GM23338 (cell line): ENCODE measurements around the gene SORL1.

Experiments
- ETS1 ChIP-seq: IDR thresholded peaks from 2 replicates; pipeline ENCODE4 v1.6.1; 2016; ENCODE audit warnings: antibody characterized with exemption
- EZH2 ChIP-seq: fragments of 200-600 bp; sonication (generic); IDR thresholded peaks from one replicate; pipeline ENCODE4 v1.8.0; 2017; ENCODE audit warnings: antibody characterized with exemption, mild to moderate bottlenecking, low read depth; ENCODE audit not compliant: unreplicated experiment
- POLR2AphosphoS5 ChIP-seq: IDR thresholded peaks from 2 replicates; pipeline ENCODE4 v1.6.1; 2016; ENCODE audit warnings: antibody characterized with exemption, low read depth
- TF ChIP-seq, protein P1 (sequence below), 2 experiments: fragments of 200-600 bp in 1 of 2; sonication (generic) in 1 of 2; conservative IDR thresholded peaks; 2 replicates each; pipeline versions ENCODE4 v1.5.1 to v1.6.1; 2016 to 2017; ENCODE audit warnings: antibody characterized with exemption in 2 of 2, low read depth in 2 of 2, mild to moderate bottlenecking in 2 of 2, moderate library complexity in 1 of 2
- TF ChIP-seq, protein P2 (sequence below): IDR thresholded peaks from one replicate; pipeline ENCODE4 v1.6.1; 2018; ENCODE audit warnings: antibody characterized with exemption; ENCODE audit not compliant: unreplicated experiment

DNA sequence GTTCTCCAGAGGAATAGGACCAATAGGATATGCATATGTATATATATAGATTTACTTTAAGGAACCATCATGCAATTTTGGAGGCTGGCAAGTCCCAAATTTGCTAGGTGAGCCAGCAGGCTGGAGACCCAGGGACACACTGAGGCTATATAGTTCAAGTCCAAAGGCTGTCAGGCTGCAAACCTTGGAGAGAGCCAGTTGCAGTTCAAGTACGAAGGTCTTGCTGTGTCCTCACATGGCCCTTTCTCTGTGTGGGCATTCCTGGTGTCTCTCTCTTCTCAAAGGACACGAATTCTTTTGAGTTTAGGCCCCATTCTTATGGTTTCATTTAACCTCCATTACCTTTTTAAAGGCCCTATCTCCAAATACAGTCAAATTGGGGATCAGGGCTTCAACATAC, 135.1 kb downstream of the SORL1 start:
- TF ChIP-seq, protein P1, sequence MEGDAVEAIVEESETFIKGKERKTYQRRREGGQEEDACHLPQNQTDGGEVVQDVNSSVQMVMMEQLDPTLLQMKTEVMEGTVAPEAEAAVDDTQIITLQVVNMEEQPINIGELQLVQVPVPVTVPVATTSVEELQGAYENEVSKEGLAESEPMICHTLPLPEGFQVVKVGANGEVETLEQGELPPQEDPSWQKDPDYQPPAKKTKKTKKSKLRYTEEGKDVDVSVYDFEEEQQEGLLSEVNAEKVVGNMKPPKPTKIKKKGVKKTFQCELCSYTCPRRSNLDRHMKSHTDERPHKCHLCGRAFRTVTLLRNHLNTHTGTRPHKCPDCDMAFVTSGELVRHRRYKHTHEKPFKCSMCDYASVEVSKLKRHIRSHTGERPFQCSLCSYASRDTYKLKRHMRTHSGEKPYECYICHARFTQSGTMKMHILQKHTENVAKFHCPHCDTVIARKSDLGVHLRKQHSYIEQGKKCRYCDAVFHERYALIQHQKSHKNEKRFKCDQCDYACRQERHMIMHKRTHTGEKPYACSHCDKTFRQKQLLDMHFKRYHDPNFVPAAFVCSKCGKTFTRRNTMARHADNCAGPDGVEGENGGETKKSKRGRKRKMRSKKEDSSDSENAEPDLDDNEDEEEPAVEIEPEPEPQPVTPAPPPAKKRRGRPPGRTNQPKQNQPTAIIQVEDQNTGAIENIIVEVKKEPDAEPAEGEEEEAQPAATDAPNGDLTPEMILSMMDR (conservative IDR thresholded peaks at IDR 0.05; ENCODE audit: low read depth in 2 of 2) = no peak
- TF ChIP-seq, protein P2, sequence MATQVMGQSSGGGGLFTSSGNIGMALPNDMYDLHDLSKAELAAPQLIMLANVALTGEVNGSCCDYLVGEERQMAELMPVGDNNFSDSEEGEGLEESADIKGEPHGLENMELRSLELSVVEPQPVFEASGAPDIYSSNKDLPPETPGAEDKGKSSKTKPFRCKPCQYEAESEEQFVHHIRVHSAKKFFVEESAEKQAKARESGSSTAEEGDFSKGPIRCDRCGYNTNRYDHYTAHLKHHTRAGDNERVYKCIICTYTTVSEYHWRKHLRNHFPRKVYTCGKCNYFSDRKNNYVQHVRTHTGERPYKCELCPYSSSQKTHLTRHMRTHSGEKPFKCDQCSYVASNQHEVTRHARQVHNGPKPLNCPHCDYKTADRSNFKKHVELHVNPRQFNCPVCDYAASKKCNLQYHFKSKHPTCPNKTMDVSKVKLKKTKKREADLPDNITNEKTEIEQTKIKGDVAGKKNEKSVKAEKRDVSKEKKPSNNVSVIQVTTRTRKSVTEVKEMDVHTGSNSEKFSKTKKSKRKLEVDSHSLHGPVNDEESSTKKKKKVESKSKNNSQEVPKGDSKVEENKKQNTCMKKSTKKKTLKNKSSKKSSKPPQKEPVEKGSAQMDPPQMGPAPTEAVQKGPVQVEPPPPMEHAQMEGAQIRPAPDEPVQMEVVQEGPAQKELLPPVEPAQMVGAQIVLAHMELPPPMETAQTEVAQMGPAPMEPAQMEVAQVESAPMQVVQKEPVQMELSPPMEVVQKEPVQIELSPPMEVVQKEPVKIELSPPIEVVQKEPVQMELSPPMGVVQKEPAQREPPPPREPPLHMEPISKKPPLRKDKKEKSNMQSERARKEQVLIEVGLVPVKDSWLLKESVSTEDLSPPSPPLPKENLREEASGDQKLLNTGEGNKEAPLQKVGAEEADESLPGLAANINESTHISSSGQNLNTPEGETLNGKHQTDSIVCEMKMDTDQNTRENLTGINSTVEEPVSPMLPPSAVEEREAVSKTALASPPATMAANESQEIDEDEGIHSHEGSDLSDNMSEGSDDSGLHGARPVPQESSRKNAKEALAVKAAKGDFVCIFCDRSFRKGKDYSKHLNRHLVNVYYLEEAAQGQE = no peak
- TF ChIP-seq EZH2 (no peak), POLR2AphosphoS5 (no peak), ETS1 (no peak)
